Large intestine (tissue), 3 donors: ENCODE results near the gene TNFRSF11A. TPM values are rescaled to one million over a fixed set of nuclear protein-coding genes. Genes with fewer than 3 reads are reported as not detected.

Experiments used
- DNase-seq, 2 donors: peaks; one replicate each; pipeline versions ENCODE4 v3.0.0 to v3.0.0-alpha.2; 2013
- H3K27ac ChIP-seq: one replicate; pipeline ENCODE4 v1.5.1; 2013; ENCODE audit warnings: low read length
- H3K27me3 ChIP-seq: 2 replicates; pipeline ENCODE4 v1.6.1; 2013; ENCODE audit warnings: low read length; ENCODE audit not compliant: control insufficient read depth, insufficient read depth
- H3K36me3 ChIP-seq: 2 replicates; pipeline ENCODE4 v1.6.1; 2013; ENCODE audit warnings: low read length; ENCODE audit not compliant: control insufficient read depth, insufficient read depth
- H3K4me1 ChIP-seq: one replicate; pipeline ENCODE4 v1.6.1; 2013; ENCODE audit warnings: low read length; ENCODE audit not compliant: control insufficient read depth, insufficient read depth
- H3K4me3 ChIP-seq: one replicate; pipeline ENCODE4 v1.5.1; 2013; ENCODE audit warnings: low read length
- H3K9me3 ChIP-seq: one replicate; pipeline ENCODE4 v1.6.1; 2013; ENCODE audit warnings: mild to moderate bottlenecking, low read depth, low read length, moderate library complexity; ENCODE audit not compliant: control insufficient read depth
- WGBS: methylation state at CpG from one replicate; pipeline ENCODE4 v1.1.5; 2013; ENCODE audit warnings: low lambda C conversion rate; ENCODE audit not compliant: insufficient coverage; 5-methylcytosine and 5-hydroxymethylcytosine counted together
- polyA plus RNA-seq: library from polyadenylated mRNA; unstranded; fragments of 120-200 nt; gene quantifications from one replicate; pipeline ENCODE4 v1.2.1, GENCODE V29; 2013

The TNFRSF11A gene
- polyA plus RNA-seq, 1 donor = 21.7 TPM

- DNase-seq = peak in 1 of 2 donors; percentile 42
- Histone ChIP-seq H3K4me1 (peaks cover 31% of the 10 kb centered on the region), H3K9me3 (peaks cover 3% of the 10 kb centered on the region), H3K27ac (peak overlapping the region; percentile 65), H3K4me3 (peak overlapping the region; percentile 33), H3K27me3 (peaks cover 32% of the 10 kb centered on the region), H3K36me3 (no peaks in the 10 kb centered on the region)
- WGBS = 0% methylated on average over 1 of the region's 12 CpGs
Observed at GRCh38 chr18:62324181-62324828, 805 bp upstream of the TNFRSF11A start.

DNA sequence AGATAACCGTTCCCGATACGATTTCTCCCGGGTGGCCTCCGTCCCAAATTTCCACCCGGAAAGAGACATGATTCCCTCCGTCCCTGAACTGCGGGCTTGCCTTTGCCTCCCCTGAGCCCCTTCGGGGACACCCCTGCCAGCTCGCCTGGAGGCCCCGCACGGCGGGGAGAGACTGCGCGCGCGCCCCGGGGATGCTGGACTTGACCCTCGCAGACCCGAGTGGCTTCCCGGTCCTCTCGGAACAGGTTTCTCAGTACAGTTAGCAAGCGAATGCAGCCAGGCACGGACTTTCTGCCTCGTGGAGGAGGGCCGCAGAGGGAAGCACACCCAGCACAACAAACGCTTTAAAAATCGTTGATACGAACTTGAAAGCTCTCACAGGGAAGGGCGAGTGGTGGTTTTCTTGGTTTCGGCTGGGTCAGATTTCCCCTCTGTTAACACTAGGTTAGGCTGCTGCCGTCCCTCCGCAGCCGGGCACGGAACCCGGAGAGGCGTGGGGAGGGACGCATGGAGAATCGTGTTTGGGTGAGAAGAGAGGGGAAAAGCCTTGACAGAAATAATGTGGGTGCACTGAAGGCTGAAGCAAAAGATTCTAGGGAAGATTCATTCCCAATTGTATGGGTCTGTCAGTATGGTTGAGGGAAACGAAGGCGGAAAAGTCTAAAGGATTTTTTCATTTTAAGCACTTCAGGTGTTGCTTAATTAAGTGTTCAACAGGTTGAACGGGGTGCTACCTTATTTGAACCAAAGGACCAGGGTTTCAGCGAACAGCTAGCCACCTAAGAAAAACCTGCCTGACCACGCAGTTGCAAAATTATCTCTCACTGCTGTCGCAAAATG is 916 bp downstream of the TNFRSF11A start:
- peak overlapping the region; percentile 66 for H3K27ac ChIP-seq
- WGBS = no CpG with 5 or more reads among the region's 45 CpGs
- H3K27me3 ChIP-seq = peaks cover 32% of the 10 kb centered on the region
- no peaks in the 10 kb centered on the region for H3K36me3 ChIP-seq
- peak overlapping the region; percentile 88 for H3K4me3 ChIP-seq
- H3K4me1 ChIP-seq = peaks cover 48% of the 10 kb centered on the region
- peak in 1 of 2 donors; percentile 52 for DNase-seq
- H3K9me3 ChIP-seq = peaks cover 3% of the 10 kb centered on the region

DNA sequence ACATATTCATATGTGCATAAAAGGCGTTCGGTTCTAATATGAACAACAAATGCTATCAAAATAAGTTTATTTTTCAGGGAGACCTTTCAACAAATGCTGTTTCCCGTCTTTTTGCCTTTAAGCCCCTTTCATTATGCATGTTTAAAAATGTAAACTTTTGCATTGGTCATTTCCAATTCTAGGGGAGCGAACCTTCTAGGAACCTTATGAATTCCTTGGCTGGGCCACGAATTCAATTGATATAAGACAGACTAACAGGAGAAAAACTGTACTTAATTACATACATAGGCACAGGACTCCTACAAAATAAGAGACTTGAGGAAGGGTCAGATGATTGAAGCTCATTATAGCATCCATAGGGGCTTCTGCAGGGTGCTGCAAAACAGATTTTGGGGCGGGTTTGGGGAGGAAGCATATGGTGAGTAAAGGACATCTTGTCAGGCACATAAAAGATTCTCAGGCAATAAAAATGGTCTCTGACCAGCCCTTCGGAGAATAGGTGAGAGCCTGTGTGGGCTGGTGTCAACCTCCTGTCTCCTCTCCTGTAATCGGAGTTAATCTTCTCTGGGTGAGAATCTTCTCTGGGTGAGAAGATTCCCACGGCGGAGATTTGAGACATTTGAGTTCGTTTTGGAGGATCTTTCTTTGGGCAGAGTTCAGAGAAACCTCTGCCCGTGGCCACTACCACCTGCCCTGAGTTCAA is 1.7 kb downstream of the TNFRSF11A start:
- Histone ChIP-seq H3K9me3 (peaks cover 3% of the 10 kb centered on the region), H3K27ac (peak overlapping the region; percentile 73), H3K4me1 (peaks cover 55% of the 10 kb centered on the region), H3K4me3 (peak overlapping the region; percentile 88), H3K36me3 (no peaks in the 10 kb centered on the region), H3K27me3 (peaks cover 32% of the 10 kb centered on the region)
- 0% methylated on average over 1 of the region's 12 CpGs for WGBS
- DNase-seq = no peak

GRCh38 chr18:62327977-62328376 is 2.9 kb downstream of the TNFRSF11A start:
- Histone ChIP-seq H3K27me3 (peaks cover 32% of the 10 kb centered on the region), H3K9me3 (peaks cover 3% of the 10 kb centered on the region), H3K27ac (peak overlapping the region; percentile 73), H3K4me3 (peak overlapping the region; percentile 88), H3K4me1 (peaks cover 57% of the 10 kb centered on the region), H3K36me3 (no peaks in the 10 kb centered on the region)
- WGBS = 35% methylated on average over 5 of the region's 7 CpGs
- DNase-seq = peak in 1 of 2 donors; percentile 75

DNA sequence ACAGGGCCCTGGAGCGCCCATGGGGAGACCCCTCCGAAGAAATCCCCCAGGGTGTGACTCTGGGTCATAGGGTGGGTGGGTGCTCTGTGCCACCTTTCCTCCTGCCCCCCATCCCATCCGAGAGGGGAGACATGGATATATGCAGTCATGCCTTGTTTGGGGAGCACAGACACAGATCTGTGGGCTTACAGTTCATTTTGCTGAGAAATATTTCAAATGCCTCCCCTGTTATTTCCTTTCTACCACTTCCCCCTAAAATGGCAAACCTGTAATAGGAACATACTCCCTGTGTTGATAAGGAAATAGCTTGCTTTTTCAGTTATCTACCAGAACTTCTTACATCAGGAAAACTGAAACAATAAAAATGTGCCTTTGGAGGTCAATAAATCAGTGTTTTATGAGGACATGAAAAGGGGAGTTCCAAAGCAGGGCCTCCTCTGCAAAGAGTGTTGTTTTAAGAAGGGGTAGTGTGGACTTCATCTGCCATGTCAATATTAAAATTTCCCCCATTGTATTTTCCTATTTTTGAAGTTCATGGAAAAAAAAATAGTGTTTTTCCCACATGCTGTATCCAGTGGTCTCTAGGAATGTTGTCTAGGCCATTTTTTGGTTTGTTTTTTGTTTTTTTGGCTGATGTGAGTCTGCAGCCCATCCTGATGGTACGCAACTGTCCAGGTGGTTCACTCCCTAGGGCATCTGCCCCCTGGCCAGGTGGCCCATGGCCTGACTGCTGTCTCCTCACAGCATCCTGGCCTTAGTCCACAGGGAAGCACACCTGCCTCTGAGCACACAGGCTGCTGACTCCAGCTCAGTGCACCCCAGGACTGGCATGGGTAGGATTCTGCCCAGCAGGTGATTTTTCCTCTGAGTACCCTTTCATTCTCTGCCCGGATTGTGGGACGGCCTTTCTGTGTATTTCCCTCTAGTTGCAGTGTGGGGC is 3.7 kb downstream of the TNFRSF11A start:
- H3K27me3 ChIP-seq = peaks cover 29% of the 10 kb centered on the region
- H3K4me3 ChIP-seq = no peak overlapping the region
- DNase-seq = peak in 1 of 2 donors; percentile 66
- H3K4me1 ChIP-seq = peaks cover 51% of the 10 kb centered on the region
- no CpG with 5 or more reads among the region's 6 CpGs for WGBS
- no peaks in the 10 kb centered on the region for H3K36me3 ChIP-seq
- peak overlapping the region; percentile 73 for H3K27ac ChIP-seq
- peaks cover 3% of the 10 kb centered on the region for H3K9me3 ChIP-seq

DNA sequence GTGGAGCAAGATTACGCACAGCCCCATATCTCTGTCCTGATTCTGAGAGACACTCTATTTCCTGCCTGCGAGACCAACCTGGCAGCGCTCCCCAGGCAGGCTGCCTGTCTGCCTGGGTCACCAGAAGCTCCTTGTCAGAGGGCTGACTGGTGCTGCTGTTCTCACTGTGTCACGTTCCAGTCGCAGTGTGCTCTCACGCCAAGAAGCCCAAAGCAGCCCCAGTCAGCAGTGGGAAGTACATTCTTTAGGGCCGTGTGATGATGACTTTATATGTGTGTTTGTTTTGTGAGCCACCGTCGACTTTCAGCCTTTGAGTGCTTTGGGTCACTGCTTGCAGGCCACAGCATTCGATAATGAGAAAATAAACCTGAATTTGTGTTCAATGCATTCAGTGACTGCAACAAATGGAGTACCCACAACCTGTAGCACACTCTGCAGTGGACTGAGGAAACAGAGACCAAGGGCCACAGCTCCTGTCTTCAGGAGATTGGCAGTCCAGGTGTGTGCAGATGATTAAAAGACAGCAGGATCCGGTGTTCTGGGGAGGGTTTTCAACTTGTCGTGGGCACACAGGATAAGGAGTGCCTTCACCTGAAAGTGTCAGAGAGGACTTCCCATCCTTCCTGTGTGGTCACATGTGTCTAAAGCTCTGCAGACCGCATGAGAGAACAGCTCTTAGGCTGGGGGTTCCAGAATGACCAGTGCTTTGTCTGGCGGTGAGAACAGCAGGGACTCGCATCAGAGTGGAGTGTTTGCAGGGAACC is 4.8 kb downstream of the TNFRSF11A start:
- peak in 1 of 2 donors; percentile 70 for DNase-seq
- H3K9me3 ChIP-seq = peaks cover 3% of the 10 kb centered on the region
- WGBS = 18% methylated on average over 2 of the region's 15 CpGs
- no peaks in the 10 kb centered on the region for H3K36me3 ChIP-seq
- peaks cover 53% of the 10 kb centered on the region for H3K4me1 ChIP-seq
- H3K4me3 ChIP-seq = no peak overlapping the region
- peak overlapping the region; percentile 73 for H3K27ac ChIP-seq
- H3K27me3 ChIP-seq = peaks cover 23% of the 10 kb centered on the region

GRCh38 chr18:62330650-62331049 is 5.5 kb downstream of the TNFRSF11A start:
- WGBS = no CpG with 5 or more reads among the region's 7 CpGs

GRCh38 chr18:62331581-62332356 is 6.7 kb downstream of the TNFRSF11A start:
- DNase-seq = peak in 1 of 2 donors; percentile 37
- no CpG with 5 or more reads among the region's 8 CpGs for WGBS
- no peaks in the 10 kb centered on the region for H3K9me3 ChIP-seq
- H3K27ac ChIP-seq = no peak overlapping the region
- no peaks in the 10 kb centered on the region for H3K36me3 ChIP-seq
- H3K27me3 ChIP-seq = peaks cover 9% of the 10 kb centered on the region
- no peak overlapping the region for H3K4me3 ChIP-seq
- H3K4me1 ChIP-seq = peaks cover 60% of the 10 kb centered on the region

More at GRCh38 chr18:62330650-62331049, 5.5 kb downstream of the TNFRSF11A start:
- Histone ChIP-seq H3K9me3 (peaks cover 2% of the 10 kb centered on the region), H3K36me3 (no peaks in the 10 kb centered on the region), H3K4me3 (no peak overlapping the region), H3K27me3 (peaks cover 19% of the 10 kb centered on the region), H3K27ac (peak overlapping the region; percentile 73), H3K4me1 (peaks cover 53% of the 10 kb centered on the region)
- peak in 1 of 2 donors; percentile 51 for DNase-seq
